GM15510 (cell line): ENCODE data around the gene GRK5.

Experiments used
- POLR2A ChIP-seq: IDR thresholded peaks from 3 replicates; pipeline ENCODE4 v1.6.1; 2011; ENCODE audit warnings: borderline replicate concordance; ENCODE audit not compliant: insufficient read length; ENCODE audit errors: extremely low read depth

The GRK5 gene

DNA sequence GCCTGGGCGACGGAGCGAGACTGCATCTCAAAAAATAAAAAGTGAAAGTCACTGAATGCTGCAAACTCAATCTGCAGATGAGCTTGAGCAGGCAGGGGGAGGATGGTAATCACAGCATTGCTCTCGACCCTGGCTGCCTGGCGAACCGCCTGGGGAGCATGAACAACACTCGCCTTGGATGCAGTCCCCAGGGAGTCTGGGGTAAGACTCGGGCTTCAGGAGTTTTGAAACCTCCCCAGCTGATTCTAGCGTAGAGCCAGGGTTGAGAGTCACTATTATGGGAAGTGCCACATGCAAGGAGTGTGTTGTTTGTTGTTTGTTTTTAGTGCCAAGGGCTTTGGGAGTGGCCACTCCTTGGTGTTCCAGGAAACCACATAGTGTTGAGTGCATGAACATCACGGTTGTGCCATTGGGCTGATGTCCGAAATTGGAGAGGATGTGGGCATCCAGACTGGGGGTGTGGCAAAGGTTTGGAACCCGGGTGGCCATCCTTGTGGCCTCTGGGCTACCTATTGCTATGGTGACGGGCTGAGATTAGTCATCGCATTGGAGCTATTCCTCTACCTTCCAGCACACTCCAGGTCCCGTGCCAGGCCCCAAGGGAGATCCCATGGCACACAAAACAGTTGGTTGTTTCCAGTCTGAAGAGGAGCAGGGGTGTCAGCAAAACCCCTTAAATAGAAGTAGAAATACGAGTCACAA is 242.5 kb downstream of the GRK5 start:
- no peak for TF ChIP-seq POLR2A

- TF ChIP-seq POLR2A = no peak
Observed at GRCh38 chr10:119450606-119451299, 243.4 kb downstream of the GRK5 start.

DNA sequence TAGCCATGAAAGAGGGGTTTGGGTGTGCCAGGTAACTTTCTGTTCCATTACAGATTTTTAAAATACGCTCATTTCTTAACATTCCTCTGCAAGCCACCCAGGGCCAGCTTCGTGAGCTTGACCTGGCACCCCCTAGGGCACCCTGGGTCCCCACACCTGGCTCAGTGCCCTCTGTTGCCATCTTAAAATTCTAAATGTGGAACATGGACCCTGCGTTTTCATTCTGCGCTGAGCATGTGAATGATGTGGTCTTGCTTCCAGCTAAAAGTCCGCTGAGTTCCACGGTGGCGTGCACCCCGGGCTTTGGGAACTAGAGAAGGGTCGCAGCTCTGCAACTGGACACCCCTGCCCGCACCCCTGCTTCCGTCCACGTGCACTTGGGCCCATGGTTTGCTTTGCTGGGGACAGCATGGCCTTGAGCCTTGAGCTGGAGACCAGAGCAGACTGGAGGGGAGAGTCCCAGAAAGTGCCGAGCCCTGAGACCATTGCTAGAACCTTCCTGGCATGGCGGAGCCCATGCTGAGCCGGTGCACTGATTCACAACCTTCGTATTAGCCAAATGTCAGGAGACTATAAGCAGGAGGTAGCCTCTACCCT is 244.0 kb downstream of the GRK5 start:
- TF ChIP-seq POLR2A = no peak

- no peak for TF ChIP-seq POLR2A
Observed at GRCh38 chr10:119452396-119452795, 245.0 kb downstream of the GRK5 start.

DNA sequence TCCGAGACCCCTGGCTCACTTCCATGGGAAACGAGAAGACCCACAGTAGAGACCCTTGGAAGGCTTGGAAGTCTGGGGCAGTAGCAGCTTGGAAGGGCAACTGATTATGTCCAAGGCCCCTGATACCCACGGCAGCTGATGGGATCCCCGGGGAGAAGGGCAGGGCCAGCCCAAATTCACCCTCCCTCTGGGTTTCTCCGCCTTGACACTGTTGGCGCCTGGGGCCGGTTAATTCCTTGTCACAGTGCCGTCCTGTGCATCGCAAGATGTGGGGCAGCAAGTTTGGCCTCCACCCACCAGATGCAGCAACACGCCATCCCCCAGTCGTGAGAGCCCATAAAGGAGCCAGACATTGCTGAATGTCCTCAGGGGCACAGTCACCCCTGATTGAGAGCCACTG is 245.9 kb downstream of the GRK5 start:
- TF ChIP-seq POLR2A = no peak

GRCh38 chr10:119454316-119454715 is 246.9 kb downstream of the GRK5 start:
- no peak for TF ChIP-seq POLR2A

DNA sequence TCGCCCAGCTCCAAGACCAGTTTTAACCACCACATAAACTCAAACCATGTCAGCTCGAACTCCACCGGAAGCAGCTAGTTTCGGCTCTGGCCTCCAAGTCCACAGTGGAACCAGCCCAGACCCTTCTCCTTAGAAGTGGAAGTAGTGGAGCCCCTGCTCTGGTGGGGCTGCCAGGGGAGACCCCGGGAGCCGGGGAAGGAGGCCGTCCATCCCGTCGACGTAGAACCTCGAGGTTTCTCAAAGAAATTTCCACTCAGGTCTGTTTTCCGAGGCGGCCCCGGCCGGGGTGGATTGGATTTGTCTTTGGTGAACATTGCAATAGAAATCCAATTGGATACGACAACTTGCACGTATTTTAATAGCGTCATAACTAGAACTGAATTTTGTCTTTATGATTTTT is 247.6 kb downstream of the GRK5 start:
- TF ChIP-seq POLR2A = no peak

GRCh38 chr10:119455609-119456434 is 248.5 kb downstream of the GRK5 start:
- no peak for TF ChIP-seq POLR2A

GRCh38 chr10:119456435-119456810 is 249.1 kb downstream of the GRK5 start:
- TF ChIP-seq POLR2A = no peak

DNA sequence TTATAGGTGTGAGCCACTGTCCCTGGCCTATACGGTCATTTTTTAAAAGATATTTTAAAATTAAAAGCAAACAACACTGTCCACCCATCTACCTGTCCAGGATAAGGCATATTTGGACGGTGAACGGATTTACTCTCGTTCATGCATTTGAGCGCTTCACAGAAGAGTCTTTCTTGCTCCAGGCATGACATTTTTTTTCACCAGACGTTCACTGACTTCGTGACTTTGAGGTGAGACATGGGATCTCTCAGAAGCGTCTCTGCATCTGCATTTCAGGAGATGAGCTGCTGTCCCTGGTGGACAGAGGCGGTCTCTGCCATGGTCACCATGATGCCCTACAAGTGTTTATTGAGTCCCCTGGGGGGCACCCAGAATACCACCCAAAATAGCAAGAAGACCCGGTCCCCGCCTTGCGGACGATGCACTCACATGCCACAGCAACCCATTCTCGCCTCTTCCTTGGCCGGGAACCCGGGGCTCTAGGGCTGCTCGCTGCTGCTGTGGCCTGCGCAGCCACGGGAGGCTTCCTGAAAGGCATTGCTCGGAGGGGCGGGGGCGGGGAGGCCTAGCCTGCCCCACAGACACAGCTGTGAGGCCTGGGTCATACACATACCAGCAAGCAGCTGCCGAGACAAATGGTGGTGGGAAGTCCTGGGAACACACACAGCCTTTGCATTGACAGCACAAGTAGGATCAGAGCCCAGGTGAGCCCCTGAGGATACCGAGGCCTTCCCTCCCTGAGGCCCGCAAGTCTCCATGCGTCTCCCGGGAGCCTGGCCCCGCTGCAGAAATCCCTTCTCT is 250.8 kb downstream of the GRK5 start:
- no peak for TF ChIP-seq POLR2A

DNA sequence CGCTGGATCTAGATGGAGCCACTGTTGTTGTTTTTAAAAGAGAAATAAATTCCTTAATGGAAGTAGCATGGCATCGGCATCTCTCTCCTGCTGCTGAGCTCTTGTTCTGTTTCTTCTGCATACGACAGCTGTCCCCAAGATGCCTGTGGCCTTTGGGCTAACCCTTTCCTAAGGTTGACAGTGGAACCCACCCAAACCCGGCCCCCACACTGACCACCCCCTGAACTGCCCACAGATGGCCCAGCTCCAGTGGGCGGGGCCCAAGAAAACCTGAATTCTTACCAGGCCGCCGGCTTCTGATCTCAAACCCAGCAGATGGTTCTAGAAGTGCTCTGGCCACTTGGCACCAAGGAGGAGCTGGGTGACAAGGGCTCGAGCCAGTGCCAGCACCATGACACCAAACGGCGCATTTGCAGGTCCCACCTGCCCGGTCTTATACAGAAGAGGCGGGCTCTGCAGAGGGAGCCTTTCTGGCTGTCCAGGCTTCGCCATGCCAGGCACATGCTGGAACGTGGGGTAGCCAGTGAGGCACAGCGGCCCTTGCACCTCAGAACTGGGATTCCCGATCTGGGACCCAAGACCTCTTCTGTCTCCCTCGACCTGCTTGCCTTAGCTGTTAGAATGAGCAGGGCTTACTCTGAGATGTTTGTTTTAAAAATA is 252.4 kb downstream of the GRK5 start:
- TF ChIP-seq POLR2A = no peak

DNA sequence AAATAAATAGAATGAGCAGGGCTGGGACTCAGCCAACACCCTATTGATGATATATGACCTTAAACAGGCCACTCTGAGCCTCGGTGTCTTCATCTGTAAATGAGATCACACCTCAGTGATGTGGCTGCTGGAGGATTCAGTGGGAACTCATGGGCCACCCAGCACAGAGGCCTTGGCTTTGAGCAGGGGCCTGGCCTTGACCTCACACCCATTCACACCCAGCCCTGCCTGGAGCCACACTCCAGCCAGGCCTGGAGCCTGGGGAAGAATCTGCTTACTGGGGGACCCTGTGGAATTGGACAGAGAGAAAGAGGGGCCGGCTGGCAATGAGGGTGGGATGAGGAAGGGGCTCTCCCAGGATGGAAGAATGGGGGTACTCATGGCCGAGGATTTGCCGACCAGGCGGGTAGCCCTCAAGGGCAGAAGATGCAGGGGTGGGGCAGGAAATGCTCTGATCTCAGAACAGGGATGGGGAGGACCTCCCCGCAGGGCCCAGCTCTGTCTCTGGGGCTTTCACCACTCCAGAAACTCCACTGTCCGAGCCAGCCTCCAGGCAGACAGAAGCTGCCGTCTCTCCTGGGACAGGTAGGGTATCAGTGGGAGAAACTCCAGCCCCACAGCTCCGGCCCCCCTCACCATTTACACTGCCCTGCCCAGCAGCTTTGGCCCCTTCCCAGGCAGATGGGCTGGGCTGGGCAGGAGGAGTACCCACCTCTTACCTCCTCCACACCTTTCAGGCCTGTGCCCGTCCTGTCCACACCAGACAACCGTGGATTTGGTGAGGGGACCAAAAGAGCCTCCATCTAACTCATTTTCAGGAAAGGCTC is 253.2 kb downstream of the GRK5 start:
- TF ChIP-seq POLR2A = no peak

DNA sequence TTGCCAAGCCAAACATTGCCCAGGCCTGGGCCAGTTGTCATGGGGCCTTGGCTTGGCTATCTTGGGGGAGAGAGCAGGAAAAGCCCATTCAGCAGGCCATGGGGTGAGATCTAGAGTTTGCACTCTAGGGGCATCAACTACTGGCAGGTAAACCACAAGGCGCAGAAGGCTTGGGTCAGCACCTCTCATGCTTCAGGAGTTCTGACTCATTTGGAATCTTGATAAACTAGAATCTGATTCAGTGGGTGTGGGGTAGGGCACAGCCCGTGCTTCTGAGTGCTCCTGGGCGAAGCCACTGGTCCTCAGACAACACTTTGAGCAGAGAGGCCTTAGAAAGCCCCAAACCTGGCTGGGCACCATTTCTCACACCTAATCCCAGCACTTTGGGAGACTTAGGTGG is 254.0 kb downstream of the GRK5 start:
- no peak for TF ChIP-seq POLR2A

DNA sequence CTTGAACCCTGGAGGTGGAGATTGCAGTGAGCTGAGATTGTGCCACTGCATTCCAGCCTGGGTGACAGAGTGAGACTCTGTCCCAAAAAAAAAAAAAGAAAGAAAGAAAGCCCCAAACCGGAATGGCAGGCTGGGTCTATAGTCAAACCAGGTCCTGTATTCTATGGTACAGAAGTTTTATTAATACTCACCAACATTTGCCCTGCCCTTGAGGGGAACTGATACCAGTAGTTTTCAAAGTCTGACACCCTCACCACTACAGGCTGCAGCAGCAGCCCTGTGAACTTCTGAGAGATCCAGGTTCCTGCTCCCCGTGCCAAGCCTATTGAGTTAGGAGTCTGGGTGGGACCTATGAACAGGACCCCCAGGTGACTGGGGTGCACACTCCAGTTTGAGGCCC is 254.6 kb downstream of the GRK5 start:
- TF ChIP-seq POLR2A = no peak

- no peak for TF ChIP-seq POLR2A
Observed at GRCh38 chr10:119462773-119463172, 255.4 kb downstream of the GRK5 start.
